HCT116 (cell line): ENCODE results near the gene MZB1. TPM values are rescaled to one million over a fixed set of nuclear protein-coding genes. Genes with fewer than 3 reads are reported as not detected.

ENCODE experiments used
- ATAC-seq: fragments of 200-7000 bp; cut with Tn5 transposase; 2 replicates; pipeline ENCODE4 v1.9.1; 2020; ENCODE audit warnings: mild to moderate bottlenecking, moderate library complexity
- BruUV-seq: library from RNA; stranded (reverse); fragments of 400-500 nt; replicated peaks from 2 replicates; lab custom pipeline; 2021; lab: Mats Ljungman, UMichigan
- CTCF ChIA-PET: fragments of 300-600 bp; sonication (Branson Sonifier 250); formaldehyde crosslinking; loops from one replicate; lab custom pipeline; 2021; ENCODE audit warnings: antibody characterized with exemption; lab: Charles Lee
- POLR2A ChIA-PET: fragments of 300-600, 350-600 bp; sonication (Branson Sonifier 250); formaldehyde crosslinking; loops from one replicate; lab custom pipeline; 2021; ENCODE audit warnings: antibody characterized with exemption; lab: Charles Lee
- RAD21 ChIA-PET, 2 experiments: fragments of 300-600 bp; sonication (Branson Sonifier 250); formaldehyde crosslinking; loops; one replicate each; lab custom pipeline; 2023; ENCODE audit warnings: low total read pairs in 2 of 2; ENCODE audit not compliant: uncharacterized antibody in 2 of 2, unreplicated experiment in 2 of 2, low non-redundant PET in 1 of 2; lab: Charles Lee
- DNase-seq: peaks from one replicate; pipeline ENCODE4 v3.0.0-alpha.2; 2010; ENCODE audit warnings: low read depth, low spot score
- H2AFZ ChIP-seq: fragments of 200-600 bp; shearing (Covaris generic), sonication (generic); 2 replicates; pipeline ENCODE4 v1.6.1; 2017; ENCODE audit warnings: low read depth, mixed run types, mixed read lengths, antibody characterized with exemption, low read length; ENCODE audit not compliant: poor library complexity, severe bottlenecking
- H3K27ac ChIP-seq: 2 replicates; pipeline ENCODE4 v1.5.1; 2012; ENCODE audit warnings: low read depth, low read length
- H3K27me3 ChIP-seq: fragments of 200-600 bp; sonication (generic); 2 replicates; pipeline ENCODE4 v1.6.1; 2016; ENCODE audit warnings: mixed run types, low read length, mixed read lengths; ENCODE audit not compliant: insufficient read depth
- H3K36me3 ChIP-seq, 2 experiments: fragments of 200-500 bp in 1 of 2; fragments of 200-600 bp in 1 of 2; sonication (Bioruptor generic) in 1 of 2; sonication (generic) in 1 of 2; 2 replicates each; pipeline versions ENCODE4 v1.5.1 to v1.6.1; 2014 to 2016; ENCODE audit warnings: low read length in 2 of 2, inconsistent platforms in 1 of 2, mixed read lengths in 1 of 2, mixed run types in 1 of 2; ENCODE audit not compliant: insufficient read depth in 2 of 2, control insufficient read depth in 1 of 2
- H3K4me1 ChIP-seq, 2 experiments: fragments of 200-600 bp in 1 of 2; sonication (generic) in 1 of 2; 2 replicates each; pipeline versions ENCODE4 v1.5.1 to v1.6.1; 2012 to 2017; ENCODE audit warnings: low read length in 2 of 2, inconsistent platforms in 1 of 2, mild to moderate bottlenecking in 1 of 2, mixed read lengths in 1 of 2, mixed run types in 1 of 2, moderate library complexity in 1 of 2; ENCODE audit not compliant: insufficient read depth in 2 of 2, control insufficient read depth in 1 of 2
- H3K4me2 ChIP-seq: fragments of 200-600 bp; sonication (generic); 2 replicates; pipeline ENCODE4 v1.6.1; 2017; ENCODE audit warnings: mixed run types, low read length, mixed read lengths
- H3K4me3 ChIP-seq, 2 experiments: fragments of 200-600 bp in 1 of 2; sonication (generic) in 1 of 2; replicated peaks in 1 of 2; 2 replicates each; pipeline ENCODE4 v1.5.1; 2011 to 2016; ENCODE audit warnings: low read length in 2 of 2, control low read depth in 1 of 2, low read depth in 1 of 2, mild to moderate bottlenecking in 1 of 2, mixed read lengths in 1 of 2, mixed run types in 1 of 2
- H3K79me2 ChIP-seq: fragments of 200-600 bp; sonication (generic); 2 replicates; pipeline ENCODE4 v1.6.1; 2017; ENCODE audit warnings: mild to moderate bottlenecking, mixed run types, low read length, moderate library complexity, mixed read lengths; ENCODE audit not compliant: insufficient read depth
- H3K9ac ChIP-seq: fragments of 200-600 bp; sonication (generic); 2 replicates; pipeline ENCODE4 v1.6.1; 2016; ENCODE audit warnings: low read length, mixed read lengths
- H3K9me2 ChIP-seq: fragments of 200-600 bp; sonication (generic), shearing (Covaris generic); 2 replicates; pipeline ENCODE4 v1.6.1; 2017; ENCODE audit warnings: mixed run types, mild to moderate bottlenecking, moderate library complexity; ENCODE audit not compliant: insufficient read depth
- H3K9me3 ChIP-seq, 2 experiments: fragments of 200-500 bp in 1 of 2; fragments of 200-600 bp in 1 of 2; sonication (Bioruptor generic) in 1 of 2; sonication (generic) in 1 of 2; 2 replicates each; pipeline ENCODE4 v1.6.1; 2014 to 2017; ENCODE audit warnings: low read length in 2 of 2, mixed read lengths in 2 of 2, inconsistent platforms in 1 of 2, low read depth in 1 of 2, mild to moderate bottlenecking in 1 of 2, mixed run types in 1 of 2, moderate library complexity in 1 of 2; ENCODE audit not compliant: control insufficient read depth in 1 of 2, insufficient read depth in 1 of 2
- H4K20me1 ChIP-seq: fragments of 200-600 bp; sonication (generic), shearing (Covaris generic); 2 replicates; pipeline ENCODE4 v1.6.1; 2017; ENCODE audit warnings: mixed run types, mild to moderate bottlenecking, moderate library complexity; ENCODE audit not compliant: insufficient read depth
- CBX3 ChIP-seq: IDR thresholded peaks from 2 replicates; pipeline ENCODE4 v1.6.1; 2012; ENCODE audit warnings: low read depth
- ELF1 ChIP-seq: IDR thresholded peaks from 2 replicates; pipeline ENCODE4 v1.6.1; 2012; ENCODE audit warnings: low read depth, borderline replicate concordance
- EZH2 ChIP-seq: fragments of 200-600 bp; sonication (generic); IDR thresholded peaks from 2 replicates; pipeline ENCODE4 v1.6.1; 2017; ENCODE audit warnings: antibody characterized with exemption, mixed run types
- FOSL1 ChIP-seq: IDR thresholded peaks from 2 replicates; pipeline ENCODE4 v1.6.1; 2012; ENCODE audit warnings: low read depth
- JUND ChIP-seq: IDR thresholded peaks from 2 replicates; pipeline ENCODE4 v1.6.1; 2012
- POLR2A ChIP-seq: IDR thresholded peaks from 2 replicates; pipeline ENCODE4 v1.7.0; 2011; ENCODE audit warnings: borderline replicate concordance; ENCODE audit not compliant: insufficient read depth, insufficient read length; ENCODE audit errors: extremely low read depth
- RAD21 ChIP-seq: IDR thresholded peaks from 2 replicates; pipeline ENCODE4 v1.6.1; 2012; ENCODE audit warnings: low read depth, mild to moderate bottlenecking
- SP1 ChIP-seq: IDR thresholded peaks from 2 replicates; pipeline ENCODE4 v1.6.1; 2012; ENCODE audit warnings: low read depth
- SRF ChIP-seq: IDR thresholded peaks from 2 replicates; pipeline ENCODE4 v1.6.1; 2012; ENCODE audit warnings: low read depth
- TCF7L2 ChIP-seq: IDR thresholded peaks from 2 replicates; pipeline ENCODE4 v1.7.0; 2011; ENCODE audit warnings: borderline replicate concordance, inconsistent platforms; ENCODE audit not compliant: insufficient read depth, insufficient read length; ENCODE audit errors: extremely low read depth
- YY1 ChIP-seq: IDR thresholded peaks from 2 replicates; pipeline ENCODE4 v1.6.1; 2011; ENCODE audit warnings: low read length, low read depth, moderate library complexity, mild to moderate bottlenecking; ENCODE audit not compliant: insufficient replicate concordance; ENCODE audit errors: extremely low read depth
- ZFX ChIP-seq: fragments of 450-650 bp; IDR thresholded peaks from 2 replicates; pipeline ENCODE4 v1.6.1; 2017
- ZNF274 ChIP-seq: fragments of 200-500 bp; sonication (Bioruptor generic); IDR thresholded peaks from 2 replicates; pipeline ENCODE4 v1.6.1; 2014; ENCODE audit warnings: mild to moderate bottlenecking, low read depth, low read length, inconsistent platforms
- intact Hi-C: fragments of 100-400 bp; cut with micrococcal nuclease; formaldehyde crosslinking; loops from 2 replicates; pipeline ENCODE4 v1.10.0; 2022
- total RNA-seq: library from RNA; stranded (reverse); gene quantifications from one replicate; pipeline ENCODE4 v1.2.1, GENCODE V29; 2021; ENCODE audit not compliant: unreplicated experiment
- TF ChIP-seq, protein P1 (sequence below), 3 experiments: fragments of 200-600 bp in 1 of 3; sonication (generic) in 1 of 3; IDR thresholded peaks in 2 of 3; conservative IDR thresholded peaks in 1 of 3; 2 replicates each; pipeline ENCODE4 v1.5.1; 2012 to 2017; ENCODE audit warnings: low read depth in 2 of 3, low read length in 2 of 3, antibody characterized with exemption in 1 of 3, borderline replicate concordance in 1 of 3, control low read depth in 1 of 3, mild to moderate bottlenecking in 1 of 3, mixed read lengths in 1 of 3, mixed run types in 1 of 3, moderate library complexity in 1 of 3; ENCODE audit not compliant: insufficient read depth in 1 of 3
- TF ChIP-seq, protein P2 (sequence below): IDR thresholded peaks from 2 replicates; pipeline ENCODE4 v1.6.1; 2012

The MZB1 gene
- total RNA-seq, 1 experiment from 2014 or later, result 0.81 TPM

DNA sequence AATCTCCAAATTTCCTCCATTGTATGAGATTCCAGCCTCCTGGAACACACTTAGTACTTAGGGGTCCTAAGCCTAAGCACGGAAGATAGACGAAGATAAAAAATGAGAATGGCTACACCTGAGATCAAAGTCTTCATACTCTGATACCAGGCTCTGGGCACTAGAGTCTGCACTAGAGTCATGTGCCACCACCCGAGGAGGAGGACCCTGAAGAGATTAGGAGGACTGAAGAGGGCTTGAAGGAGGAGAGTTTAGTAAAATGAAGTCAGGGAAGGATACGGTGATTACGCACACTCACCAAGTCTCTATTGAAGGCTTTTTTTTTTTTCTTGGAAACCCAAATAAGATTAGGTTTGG is 14.7 kb upstream of the MZB1 start:
- H3K9me3 ChIP-seq, result no peaks in the 10 kb centered on the region
- no peak for TF ChIP-seq POLR2A
- TF ChIP-seq SP1, result no peak
- TF ChIP-seq YY1, result no peak
- TF ChIP-seq ZNF274, result no peak
- no peak for TF ChIP-seq ZFX
- TF ChIP-seq CBX3, result no peak
- TF ChIP-seq RAD21, result no peak
- TF ChIP-seq ELF1, result no peak
- no peak for TF ChIP-seq EZH2
- TF ChIP-seq SRF, result no peak
- TF ChIP-seq TCF7L2, result no peak
- TF ChIP-seq JUND, result no peak
- TF ChIP-seq, protein P1, sequence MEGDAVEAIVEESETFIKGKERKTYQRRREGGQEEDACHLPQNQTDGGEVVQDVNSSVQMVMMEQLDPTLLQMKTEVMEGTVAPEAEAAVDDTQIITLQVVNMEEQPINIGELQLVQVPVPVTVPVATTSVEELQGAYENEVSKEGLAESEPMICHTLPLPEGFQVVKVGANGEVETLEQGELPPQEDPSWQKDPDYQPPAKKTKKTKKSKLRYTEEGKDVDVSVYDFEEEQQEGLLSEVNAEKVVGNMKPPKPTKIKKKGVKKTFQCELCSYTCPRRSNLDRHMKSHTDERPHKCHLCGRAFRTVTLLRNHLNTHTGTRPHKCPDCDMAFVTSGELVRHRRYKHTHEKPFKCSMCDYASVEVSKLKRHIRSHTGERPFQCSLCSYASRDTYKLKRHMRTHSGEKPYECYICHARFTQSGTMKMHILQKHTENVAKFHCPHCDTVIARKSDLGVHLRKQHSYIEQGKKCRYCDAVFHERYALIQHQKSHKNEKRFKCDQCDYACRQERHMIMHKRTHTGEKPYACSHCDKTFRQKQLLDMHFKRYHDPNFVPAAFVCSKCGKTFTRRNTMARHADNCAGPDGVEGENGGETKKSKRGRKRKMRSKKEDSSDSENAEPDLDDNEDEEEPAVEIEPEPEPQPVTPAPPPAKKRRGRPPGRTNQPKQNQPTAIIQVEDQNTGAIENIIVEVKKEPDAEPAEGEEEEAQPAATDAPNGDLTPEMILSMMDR (IDR thresholded peaks at IDR 0.05 in 2 of 3, conservative IDR thresholded peaks at IDR 0.05 in 1 of 3; ENCODE audit: borderline replicate concordance in 1 of 3, insufficient read depth in 1 of 3, low read depth in 2 of 3, low read length in 2 of 3), result no peak
- no peak for TF ChIP-seq FOSL1
- TF ChIP-seq, protein P2, sequence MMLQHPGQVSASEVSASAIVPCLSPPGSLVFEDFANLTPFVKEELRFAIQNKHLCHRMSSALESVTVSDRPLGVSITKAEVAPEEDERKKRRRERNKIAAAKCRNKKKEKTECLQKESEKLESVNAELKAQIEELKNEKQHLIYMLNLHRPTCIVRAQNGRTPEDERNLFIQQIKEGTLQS, result no peak
- DNase-seq, result no peak
- H2AFZ ChIP-seq, result peak overlapping the region; percentile 41
- no peaks in the 10 kb centered on the region for H4K20me1 ChIP-seq
- ChIA-PET POLR2A (interaction anchor here (1.0 kb wide), 1 partner anchor 12 kb away, joined by 4 read pairs; no protein-coding TSS in a partner anchor), RAD21 (no interaction called here), CTCF (interaction anchor here (0.7 to 1.0 kb wide), 3 partner anchors 11 to 564 kb away, joined by 3 to 4 read pairs (median 3); no protein-coding TSS in a partner anchor)
- H3K27ac ChIP-seq, result peak overlapping the region; percentile 92
- H3K4me3 ChIP-seq, result peak overlapping the region; percentile 49 to 58
- H3K4me2 ChIP-seq, result peak overlapping the region; percentile 70
- H3K4me1 ChIP-seq, result peaks cover 11 to 19% of the 10 kb centered on the region in 2 experiments
- H3K27me3 ChIP-seq, result no peaks in the 10 kb centered on the region
- H3K79me2 ChIP-seq, result no peaks in the 10 kb centered on the region
- H3K9me2 ChIP-seq, result no peaks in the 10 kb centered on the region
- no peaks in the 10 kb centered on the region for H3K36me3 ChIP-seq
- intact Hi-C loops, result no loop called here
- TSS peak; percentile 75 for BruUV-seq
- ATAC-seq, result peak; percentile 2; the same call in 1 of the 2 replicates
- peak overlapping the region; percentile 64 for H3K9ac ChIP-seq
